ENCODE measurements around the gene ANP32B. TPM values are rescaled to one million over a fixed set of nuclear protein-coding genes. Genes with fewer than 3 reads are reported as not detected.

ANP32B gene
- total RNA-seq = 11.8 and 18.7 TPM in 2 replicates

GRCh38 chr9:97982683-97983588 lies at the start of gene ANP32B:
ANP32B (plus strand) TSS chr9:97983341; CDS start chr9:97983556, 215 bp downstream.

GRCh38 chr9:97938081-97938644 lies 45.0 kb upstream of the ANP32B start, which contains the start of gene HEMGN:
HEMGN (minus strand) TSS chr9:97938172; CDS start chr9:97938136, 36 bp downstream.

GRCh38 chr9:98056269-98057137 lies 73.4 kb downstream of the ANP32B start, which contains the start of gene NANS:
NANS (plus strand) TSS chr9:98056732; CDS start chr9:98056809, 77 bp downstream.

Other genes with a start within 250 kb of the ANP32B start
- not detected in 2 replicates for gene FOXE1, start 130.1 kb upstream of the ANP32B start, total RNA-seq
- gene TRMO, start 60.8 kb upstream of the ANP32B start, total RNA-seq = 15.6 and 18.0 TPM in 2 replicates
- gene HEMGN, start 45.2 kb upstream of the ANP32B start, total RNA-seq = not detected in 2 replicates
- gene NANS, start 73.4 kb downstream of the ANP32B start, total RNA-seq = 154 and 163 TPM in 2 replicates
- gene TRIM14, start 135.9 kb downstream of the ANP32B start, total RNA-seq = 0.92 and 1.8 TPM in 2 replicates
- under 0.01 and 0.06 TPM in 2 replicates for gene CORO2A, start 209.3 kb downstream of the ANP32B start, total RNA-seq